OCI-LY7 (cell line): ENCODE measurements around the gene ANLN. TPM values are rescaled to one million over a fixed set of nuclear protein-coding genes. Genes with fewer than 3 reads are reported as not detected.

ENCODE experiments used
- BruUV-seq: library from RNA; stranded (reverse); fragments of 400-500 nt; replicated peaks from 2 replicates; lab custom pipeline; 2021; lab: Mats Ljungman, UMichigan
- CTCF ChIA-PET: fragments of 300-600 bp; sonication (Branson Sonifier 250); formaldehyde crosslinking; loops from one replicate; lab custom pipeline; 2022; ENCODE audit warnings: antibody characterized with exemption; ENCODE audit not compliant: unreplicated experiment; lab: Charles Lee
- POLR2A ChIA-PET: fragments of 300-600 bp; sonication (Branson Sonifier 250); formaldehyde crosslinking; loops from one replicate; lab custom pipeline; 2022; ENCODE audit warnings: antibody characterized with exemption; lab: Charles Lee
- DNase-seq: peaks from one replicate; pipeline ENCODE4 v3.0.0-alpha.2; 2015; ENCODE audit warnings: low spot score
- H2AFZ ChIP-seq: fragments of 200-600 bp; sonication (generic), shearing (Covaris generic); 2 replicates; pipeline ENCODE4 v1.6.1; 2014; ENCODE audit warnings: mild to moderate bottlenecking, antibody characterized with exemption, low read length, moderate library complexity
- H3K27ac ChIP-seq: fragments of 200-600 bp; sonication (generic); 2 replicates; pipeline ENCODE4 v1.5.1; 2014; ENCODE audit warnings: mixed run types, low read depth, mild to moderate bottlenecking, moderate library complexity, low read length, inconsistent platforms; ENCODE audit not compliant: poor library complexity, severe bottlenecking
- H3K36me3 ChIP-seq: fragments of 200-600 bp; sonication (generic); 2 replicates; pipeline ENCODE4 v1.6.1; 2014; ENCODE audit warnings: mild to moderate bottlenecking, antibody characterized with exemption, low read length, moderate library complexity, mixed read lengths; ENCODE audit not compliant: insufficient read depth
- H3K4me1 ChIP-seq: fragments of 200-600 bp; sonication (generic); 2 replicates; pipeline ENCODE4 v1.5.1; 2014; ENCODE audit warnings: mild to moderate bottlenecking, low read length; ENCODE audit not compliant: insufficient read depth, poor library complexity, severe bottlenecking
- H3K4me2 ChIP-seq: fragments of 200-600 bp; sonication (generic); 2 replicates; pipeline ENCODE4 v1.6.1; 2014; ENCODE audit warnings: mild to moderate bottlenecking, low read length
- H3K4me3 ChIP-seq: fragments of 200-600 bp; sonication (generic); 2 replicates; pipeline ENCODE4 v1.5.1; 2014; ENCODE audit warnings: mild to moderate bottlenecking, low read depth, low read length; ENCODE audit not compliant: poor library complexity, severe bottlenecking
- H3K79me2 ChIP-seq: fragments of 200-600 bp; sonication (generic); 2 replicates; pipeline ENCODE4 v1.6.1; 2016; ENCODE audit warnings: low read depth, mild to moderate bottlenecking, low read length, moderate library complexity, mixed read lengths; ENCODE audit not compliant: insufficient read depth
- H3K9me2 ChIP-seq: fragments of 200-600 bp; sonication (generic); 2 replicates; pipeline ENCODE4 v1.6.1; 2016; ENCODE audit warnings: mild to moderate bottlenecking, low read length, mixed read lengths; ENCODE audit not compliant: insufficient read depth
- H3K9me3 ChIP-seq: fragments of 200-600 bp; sonication (generic); 2 replicates; pipeline ENCODE4 v1.6.1; 2014; ENCODE audit warnings: mild to moderate bottlenecking, mixed run types, low read length, mixed read lengths
- H4K20me1 ChIP-seq: fragments of 200-600 bp; sonication (generic); 2 replicates; pipeline ENCODE4 v1.6.1; 2014; ENCODE audit warnings: mild to moderate bottlenecking, antibody characterized with exemption, low read length, moderate library complexity, mixed read lengths; ENCODE audit not compliant: insufficient read depth
- CTCF ChIP-seq: fragments of 200-600 bp; sonication (generic); conservative IDR thresholded peaks from 2 replicates; pipeline ENCODE4 v1.5.1; 2014; ENCODE audit warnings: mild to moderate bottlenecking, antibody characterized with exemption, low read length, moderate library complexity, mixed read lengths
- EZH2phosphoT487 ChIP-seq: fragments of 200-600 bp; sonication (generic); IDR thresholded peaks from 2 replicates; pipeline ENCODE4 v1.6.1; 2018; ENCODE audit warnings: low read depth, borderline replicate concordance, mild to moderate bottlenecking, mixed run types, antibody characterized with exemption, low read length, moderate library complexity, mixed read lengths
- intact Hi-C: fragments of 100-400 bp; cut with micrococcal nuclease; formaldehyde crosslinking; loops from one replicate; pipeline ENCODE4 v1.10.0; 2022; ENCODE audit not compliant: unreplicated experiment
- total RNA-seq, 2 experiments: library from RNA; depleted of rRNA in 1 of 2; stranded (reverse); fragments of >200 nt in 1 of 2; shearing (Covaris generic) in 1 of 2; gene quantifications; 2 replicates each; pipeline ENCODE4 v1.2.3, GENCODE V29; 2014 to 2022

Gene ANLN
- total RNA-seq, 2 experiments from 2014 or later = 56.5 to 71.0 TPM

DNA sequence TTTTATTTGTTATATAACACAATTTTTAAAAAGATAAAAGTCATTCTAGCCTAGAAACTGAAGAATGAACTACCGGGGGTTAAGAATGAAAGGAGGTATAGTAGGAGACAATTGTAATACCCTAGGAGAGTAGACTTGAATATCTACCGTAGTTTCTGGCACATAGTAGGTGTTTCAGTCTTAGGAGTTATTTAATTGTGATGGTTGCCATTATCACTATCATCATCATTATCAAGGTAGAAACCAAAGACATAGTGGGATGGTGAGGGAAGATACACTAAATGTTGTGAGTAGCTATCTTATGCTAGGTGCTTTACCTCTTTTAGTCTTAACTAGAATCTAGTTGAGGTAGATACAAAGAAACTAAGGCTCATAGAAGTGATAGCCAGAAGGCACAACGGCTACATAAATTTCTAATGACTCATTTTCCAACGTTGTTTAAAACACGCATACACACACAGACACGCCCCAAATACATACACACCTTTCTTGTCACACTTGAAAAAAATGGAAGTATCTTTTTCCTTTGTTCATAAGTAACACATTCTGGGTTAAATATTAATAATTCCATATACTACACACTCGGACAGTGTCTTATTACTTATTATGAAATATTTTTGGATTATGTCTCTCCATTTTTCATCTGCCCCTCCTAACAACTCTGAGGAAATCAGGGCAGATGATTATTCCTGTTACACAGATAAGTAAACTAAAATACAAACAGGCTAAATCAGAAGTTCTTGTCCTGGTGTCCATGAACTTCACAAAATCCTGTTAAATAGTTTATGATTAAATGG, 2.0 kb upstream of the ANLN start:
- no peak overlapping the region for H3K4me2 ChIP-seq
- no peaks in the 10 kb centered on the region for H3K9me2 ChIP-seq
- H4K20me1 ChIP-seq = peaks cover 13% of the 10 kb centered on the region
- H3K4me1 ChIP-seq = peaks cover 19% of the 10 kb centered on the region
- POLR2A ChIA-PET = interaction anchor here (0.6 to 1.0 kb wide), 3 partner anchors 14 to 32 kb away, joined by 3 read pairs; no protein-coding TSS in a partner anchor
- H3K9me3 ChIP-seq = no peaks in the 10 kb centered on the region
- H2AFZ ChIP-seq = no peak overlapping the region
- TF ChIP-seq EZH2phosphoT487 = no peak
- TF ChIP-seq CTCF = no peak
- intact Hi-C loops = no loop called here
- H3K79me2 ChIP-seq = peaks cover 30% of the 10 kb centered on the region
- H3K4me3 ChIP-seq = no peak overlapping the region
- DNase-seq = no peak
- H3K27ac ChIP-seq = no peak overlapping the region
- BruUV-seq = no TSS peak
- CTCF ChIA-PET = no interaction called here
- peaks cover 6% of the 10 kb centered on the region for H3K36me3 ChIP-seq

DNA sequence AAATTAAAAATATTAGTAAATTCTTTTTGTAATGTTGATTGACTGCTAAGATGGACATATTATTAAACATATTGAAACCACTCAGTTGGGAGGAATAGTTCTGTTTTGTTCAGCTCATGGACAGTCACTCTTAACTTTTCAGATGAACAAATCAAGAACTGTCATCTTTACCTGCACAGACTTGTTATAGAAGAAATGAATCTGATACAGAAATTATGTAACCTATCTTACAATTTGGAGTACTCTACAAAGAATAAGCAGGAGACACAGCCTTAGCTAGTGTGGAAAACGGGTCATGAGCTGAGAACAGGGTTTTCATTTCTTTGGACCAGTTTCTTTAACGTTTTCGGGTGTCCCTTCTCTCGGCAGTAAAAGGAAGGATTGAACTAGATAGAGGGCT, 1.2 kb upstream of the ANLN start:
- Histone ChIP-seq H3K4me3 (no peak overlapping the region), H2AFZ (peak overlapping the region; percentile 92; the same call in 1 of the 2 replicates), H3K27ac (no peak overlapping the region), H3K4me1 (peaks cover 25% of the 10 kb centered on the region), H3K9me2 (no peaks in the 10 kb centered on the region), H3K9me3 (no peaks in the 10 kb centered on the region), H3K36me3 (peaks cover 14% of the 10 kb centered on the region), H3K4me2 (no peak overlapping the region), H3K79me2 (peaks cover 37% of the 10 kb centered on the region), H4K20me1 (peaks cover 13% of the 10 kb centered on the region)
- no peak for DNase-seq
- POLR2A ChIA-PET = interaction anchor here (0.6 to 2.7 kb wide), 4 partner anchors 10 to 32 kb away, joined by 3 to 10 read pairs (median 4); a partner anchor contains a TSS
- TF ChIP-seq CTCF (no peak), EZH2phosphoT487 (no peak)
- intact Hi-C loops = no loop called here
- BruUV-seq = no TSS peak
- CTCF ChIA-PET = interaction anchor here (1.6 kb wide), 1 partner anchor 21 kb away, joined by 4 read pairs; a partner anchor contains a TSS
